ENCODE results near the gene STRN4. TPM values are rescaled to one million over a fixed set of nuclear protein-coding genes. Genes with fewer than 3 reads are reported as not detected.

Gene STRN4
- total RNA-seq, 1 donor from 2014 or later, result 138 TPM

GRCh38 chr19:46704379-46705076, 41.7 kb downstream of the STRN4 start:
- no peaks in the 10 kb centered on the region for H3K4me1 Mint-ChIP-seq
- H3K9me3 Mint-ChIP-seq, result no peaks in the 10 kb centered on the region
- no peaks in the 10 kb centered on the region for H3K27me3 Mint-ChIP-seq (ENCODE audit: low read depth)
- TF ChIP-seq CTCF (conservative IDR thresholded peaks at IDR 0.05), result peak; percentile 90
- no peak overlapping the region for H3K27ac Mint-ChIP-seq (ENCODE audit: unreplicated experiment)
- DNase-seq (ENCODE audit: low read depth, low spot score), result peak; percentile 83
- peaks cover 17% of the 10 kb centered on the region for H3K36me3 Mint-ChIP-seq (ENCODE audit: low read depth)
- no peak overlapping the region for H3K4me3 Mint-ChIP-seq

- no peak for TF ChIP-seq CTCF (conservative IDR thresholded peaks at IDR 0.05)
- peaks cover 12% of the 10 kb centered on the region for H3K4me1 Mint-ChIP-seq
- DNase-seq (ENCODE audit: low read depth, low spot score), result no peak
- H3K27me3 Mint-ChIP-seq (ENCODE audit: low read depth), result no peaks in the 10 kb centered on the region
- peak overlapping the region; percentile 19 for H3K27ac Mint-ChIP-seq (ENCODE audit: unreplicated experiment)
- H3K36me3 Mint-ChIP-seq (ENCODE audit: low read depth), result peaks cover 19% of the 10 kb centered on the region
- no peaks in the 10 kb centered on the region for H3K9me3 Mint-ChIP-seq
- H3K4me3 Mint-ChIP-seq, result no peak overlapping the region
These were observed 45.5 kb downstream of the STRN4 start for GRCh38 chr19:46700704-46701103.

- TF ChIP-seq CTCF (conservative IDR thresholded peaks at IDR 0.05), result no peak
- H3K4me3 Mint-ChIP-seq, result no peak overlapping the region
- H3K4me1 Mint-ChIP-seq, result peaks cover 12% of the 10 kb centered on the region
- no peaks in the 10 kb centered on the region for H3K27me3 Mint-ChIP-seq (ENCODE audit: low read depth)
- no peak for DNase-seq (ENCODE audit: low read depth, low spot score)
- peaks cover 20% of the 10 kb centered on the region for H3K36me3 Mint-ChIP-seq (ENCODE audit: low read depth)
- no peaks in the 10 kb centered on the region for H3K9me3 Mint-ChIP-seq
- H3K27ac Mint-ChIP-seq (ENCODE audit: unreplicated experiment), result no peak overlapping the region
These were observed 47.6 kb downstream of the STRN4 start for GRCh38 chr19:46698395-46699321.

GRCh38 chr19:46697204-46697960, 48.9 kb downstream of the STRN4 start:
- peak; percentile 84 for DNase-seq (ENCODE audit: low read depth, low spot score)
- peaks cover 12% of the 10 kb centered on the region for H3K4me1 Mint-ChIP-seq
- no peak for TF ChIP-seq CTCF (conservative IDR thresholded peaks at IDR 0.05)
- H3K36me3 Mint-ChIP-seq (ENCODE audit: low read depth), result peaks cover 26% of the 10 kb centered on the region
- no peaks in the 10 kb centered on the region for H3K27me3 Mint-ChIP-seq (ENCODE audit: low read depth)
- no peaks in the 10 kb centered on the region for H3K9me3 Mint-ChIP-seq
- peak overlapping the region; percentile 27 for H3K4me3 Mint-ChIP-seq
- no peak overlapping the region for H3K27ac Mint-ChIP-seq (ENCODE audit: unreplicated experiment)

- Mint-ChIP-seq H3K4me3 (no peak overlapping the region), H3K4me1 (peaks cover 12% of the 10 kb centered on the region), H3K9me3 (no peaks in the 10 kb centered on the region), H3K27me3 (ENCODE audit: low read depth) (no peaks in the 10 kb centered on the region), H3K27ac (ENCODE audit: unreplicated experiment) (no peak overlapping the region), H3K36me3 (ENCODE audit: low read depth) (peaks cover 31% of the 10 kb centered on the region)
- TF ChIP-seq CTCF (conservative IDR thresholded peaks at IDR 0.05), result no peak
- no peak for DNase-seq (ENCODE audit: low read depth, low spot score)
These were observed 49.4 kb downstream of the STRN4 start for GRCh38 chr19:46696866-46697203.
